Calu3 (cell line): ENCODE measurements around the gene GPR179. TPM values are rescaled to one million over a fixed set of nuclear protein-coding genes. Genes with fewer than 3 reads are reported as not detected.

Experiments used
- BruUV-seq: library from RNA; stranded (reverse); fragments of 400-500 nt; replicated peaks from 2 replicates; lab custom pipeline; 2021; lab: Mats Ljungman, UMichigan
- CTCF ChIA-PET: fragments of 300-600 bp; sonication (Branson Sonifier 250); formaldehyde crosslinking; loops from one replicate; lab custom pipeline; 2022; ENCODE audit warnings: antibody characterized with exemption; lab: Charles Lee
- DNase-seq: peaks from one replicate; pipeline ENCODE4 v3.0.0; 2022
- H3K27ac Mint-ChIP-seq: one replicate; pipeline ENCODE4 v1.8.0; 2022; ENCODE audit warnings: mixed read lengths; ENCODE audit not compliant: unreplicated experiment
- H3K27me3 Mint-ChIP-seq: one replicate; pipeline ENCODE4 v1.8.0; 2022; ENCODE audit warnings: mixed read lengths; ENCODE audit not compliant: unreplicated experiment
- H3K36me3 Mint-ChIP-seq: one replicate; pipeline ENCODE4 v1.8.0; 2022; ENCODE audit warnings: mild to moderate bottlenecking, moderate library complexity, mixed read lengths; ENCODE audit not compliant: insufficient read depth, unreplicated experiment
- H3K4me1 Mint-ChIP-seq: one replicate; pipeline ENCODE4 v1.8.0; 2022; ENCODE audit warnings: mild to moderate bottlenecking, low read depth, mixed read lengths; ENCODE audit not compliant: unreplicated experiment
- H3K4me3 Mint-ChIP-seq: one replicate; pipeline ENCODE4 v1.8.0; 2022; ENCODE audit warnings: mild to moderate bottlenecking, low read depth, moderate library complexity, mixed read lengths; ENCODE audit not compliant: unreplicated experiment
- H3K9me3 Mint-ChIP-seq: one replicate; pipeline ENCODE4 v1.8.0; 2022; ENCODE audit warnings: low read depth, mixed read lengths; ENCODE audit not compliant: unreplicated experiment
- CTCF ChIP-seq: fragments of 200-600 bp; IDR thresholded peaks from one replicate; pipeline ENCODE4 v1.8.0; 2022; ENCODE audit warnings: antibody characterized with exemption; ENCODE audit not compliant: unreplicated experiment
- intact Hi-C: fragments of 100-400 bp; cut with micrococcal nuclease; formaldehyde crosslinking; loops from one replicate; pipeline ENCODE4 v1.10.0; 2022; ENCODE audit not compliant: unreplicated experiment
- total RNA-seq: library from RNA; stranded (reverse); gene quantifications from 2 replicates; pipeline ENCODE4 v1.2.3, GENCODE V29; 2022

GPR179 gene
- total RNA-seq, 1 experiment from 2014 or later = 0.45 TPM

- intact Hi-C loops = no loop called here
- Mint-ChIP-seq H3K4me1 (peaks cover 19% of the 10 kb centered on the region), H3K27me3 (peaks cover 19% of the 10 kb centered on the region), H3K4me3 (no peak overlapping the region), H3K36me3 (peaks cover 49% of the 10 kb centered on the region), H3K9me3 (no peaks in the 10 kb centered on the region), H3K27ac (no peak overlapping the region)
- no peak for DNase-seq
- no peak for TF ChIP-seq CTCF
- CTCF ChIA-PET = interaction anchor here (0.5 to 3.5 kb wide), 8 partner anchors 9 to 1683 kb away, joined by 3 to 14 read pairs (median 4); no protein-coding TSS in a partner anchor
- BruUV-seq = no TSS peak
Measured at GRCh38 chr17:38324141-38324697, 19.5 kb downstream of the GPR179 start.

- BruUV-seq = no TSS peak
- DNase-seq = no peak
- intact Hi-C loops = no loop called here
- no peak overlapping the region for H3K27ac Mint-ChIP-seq
- no peaks in the 10 kb centered on the region for H3K9me3 Mint-ChIP-seq
- no peak overlapping the region for H3K4me3 Mint-ChIP-seq
- CTCF ChIA-PET = interaction anchor here (0.6 to 1.9 kb wide), 13 partner anchors 9 to 101 kb away, joined by 3 to 21 read pairs (median 6); partner anchors contain the start of genes MRPL45 and SOCS7
- peaks cover 19% of the 10 kb centered on the region for H3K4me1 Mint-ChIP-seq
- TF ChIP-seq CTCF = no peak
- H3K36me3 Mint-ChIP-seq = peaks cover 51% of the 10 kb centered on the region
- H3K27me3 Mint-ChIP-seq = peaks cover 6% of the 10 kb centered on the region
Measured at GRCh38 chr17:38322897-38323296, 20.9 kb downstream of the GPR179 start.

GRCh38 chr17:38322156-38322779, 21.5 kb downstream of the GPR179 start:
- Mint-ChIP-seq H3K4me1 (peaks cover 19% of the 10 kb centered on the region), H3K9me3 (no peaks in the 10 kb centered on the region), H3K36me3 (peaks cover 52% of the 10 kb centered on the region), H3K4me3 (no peak overlapping the region), H3K27me3 (no peaks in the 10 kb centered on the region), H3K27ac (no peak overlapping the region)
- intact Hi-C loops = no loop called here
- peak; percentile 96 for DNase-seq
- CTCF ChIA-PET = interaction anchor here (0.5 to 1.9 kb wide), 21 partner anchors 9 to 236 kb away, joined by 3 to 21 read pairs (median 5); partner anchors contain the start of genes MRPL45 and SOCS7
- peak; percentile 100 for TF ChIP-seq CTCF
- no TSS peak for BruUV-seq

GRCh38 chr17:38320482-38320881, 23.3 kb downstream of the GPR179 start:
- Mint-ChIP-seq H3K27ac (peak overlapping the region; percentile 4), H3K4me3 (no peak overlapping the region), H3K27me3 (no peaks in the 10 kb centered on the region), H3K4me1 (peaks cover 19% of the 10 kb centered on the region), H3K36me3 (peaks cover 67% of the 10 kb centered on the region), H3K9me3 (no peaks in the 10 kb centered on the region)
- intact Hi-C loops = no loop called here
- DNase-seq = peak; percentile 40
- BruUV-seq = no TSS peak
- CTCF ChIA-PET = interaction anchor here (0.6 to 1.6 kb wide), 3 partner anchors 9 to 328 kb away, joined by 4 read pairs; no protein-coding TSS in a partner anchor
- TF ChIP-seq CTCF = no peak
